Endothelial cell of umbilical vein (primary cell): ENCODE results near the gene ARMS2. TPM values are rescaled to one million over a fixed set of nuclear protein-coding genes. Genes with fewer than 3 reads are reported as not detected.

Source experiments
- BruUV-seq: library from RNA; stranded (reverse); fragments of 400-500 nt; replicated peaks from 2 replicates; lab custom pipeline; 2021; lab: Mats Ljungman, UMichigan
- CTCF ChIA-PET: fragments of 300-600, 350-600 bp; sonication (Branson Sonifier 250); formaldehyde crosslinking; loops from one replicate; lab custom pipeline; 2021; ENCODE audit warnings: antibody characterized with exemption, inconsistent platforms; lab: Charles Lee
- POLR2A ChIA-PET: fragments of 300-600, 350-600 bp; sonication (Branson Sonifier 250); formaldehyde crosslinking; loops from one replicate; lab custom pipeline; 2021; ENCODE audit warnings: antibody characterized with exemption, inconsistent platforms; lab: Charles Lee
- DNase-seq: peaks from one replicate; pipeline ENCODE4 v3.0.0-alpha.2; 2011; ENCODE audit warnings: low read depth, low spot score
- FAIRE-seq: peaks from 2 replicates; lab custom pipeline; 2011; peaks lifted over from hg19 to GRCh38; lab: Jason Lieb, UNC
- H2AFZ ChIP-seq: 2 replicates; pipeline ENCODE4 v1.6.0; 2012; ENCODE audit warnings: low read depth, low read length, control low read depth, inconsistent platforms
- H3K27ac ChIP-seq: 2 replicates; pipeline ENCODE4 v1.5.1; 2011; ENCODE audit warnings: low read depth, mild to moderate bottlenecking, control low read depth, low read length, moderate library complexity; ENCODE audit not compliant: insufficient read depth
- H3K27me3 ChIP-seq, 2 experiments: 2 replicates each; pipeline versions ENCODE4 v1.6.0 to v1.6.1; 2011; ENCODE audit warnings: low read length in 2 of 2, mixed read lengths in 1 of 2; ENCODE audit not compliant: control insufficient read depth in 2 of 2, insufficient read depth in 2 of 2
- H3K36me3 ChIP-seq, 2 experiments: 2 replicates in 1 of 2; 3 replicates in 1 of 2; pipeline ENCODE4 v1.5.1; 2011; ENCODE audit warnings: low read length in 2 of 2, mild to moderate bottlenecking in 1 of 2, moderate library complexity in 1 of 2; ENCODE audit not compliant: control insufficient read depth in 2 of 2, insufficient read depth in 2 of 2; ENCODE audit errors: extremely low read depth in 1 of 2
- H3K4me1 ChIP-seq: 3 replicates; pipeline ENCODE4 v1.5.1; 2011; ENCODE audit warnings: mild to moderate bottlenecking, low read length; ENCODE audit not compliant: control insufficient read depth, insufficient read depth; ENCODE audit errors: extremely low read depth
- H3K4me2 ChIP-seq: 2 replicates; pipeline ENCODE4 v1.6.1; 2011; ENCODE audit warnings: low read length, control low read depth, mixed read lengths; ENCODE audit not compliant: insufficient read depth
- H3K4me3 ChIP-seq, 3 experiments: fragments of 200-600 bp in 1 of 3; sonication (generic), shearing (Covaris generic) in 1 of 3; replicated peaks in 1 of 3; 2 replicates each; pipeline ENCODE4 v1.5.1; 2011 to 2016; ENCODE audit warnings: control low read depth in 3 of 3, low read length in 3 of 3, mild to moderate bottlenecking in 2 of 3, inconsistent platforms in 1 of 3, low read depth in 1 of 3, moderate library complexity in 1 of 3; ENCODE audit not compliant: insufficient read depth in 1 of 3
- H3K79me2 ChIP-seq: 2 replicates; pipeline ENCODE4 v1.6.0; 2012; ENCODE audit warnings: low read length, inconsistent platforms; ENCODE audit not compliant: control insufficient read depth, insufficient read depth
- H3K9ac ChIP-seq: replicated peaks from 2 replicates; pipeline ENCODE3; 2011; ENCODE audit warnings: low read length, control low read depth; ENCODE audit not compliant: insufficient read depth; ENCODE audit errors: extremely low read depth
- H3K9me1 ChIP-seq: replicated peaks from 3 replicates; pipeline ENCODE4 v1.6.0; 2011; ENCODE audit warnings: mild to moderate bottlenecking, low read length; ENCODE audit not compliant: control insufficient read depth, insufficient read depth; ENCODE audit errors: extremely low read depth
- H3K9me3 ChIP-seq: replicated peaks from 2 replicates; pipeline ENCODE4 v1.5.1; 2012; ENCODE audit warnings: low read length, inconsistent platforms; ENCODE audit not compliant: control insufficient read depth, insufficient read depth
- H4K20me1 ChIP-seq: replicated peaks from 2 replicates; pipeline ENCODE3; 2011; ENCODE audit warnings: mild to moderate bottlenecking, low read length; ENCODE audit not compliant: control insufficient read depth, insufficient read depth; ENCODE audit errors: extremely low read depth
- CTCF ChIP-seq, 2 donors: IDR thresholded peaks; 1 replicate in 1 of 2; 2 replicates in 1 of 2; pipeline ENCODE4 v1.5.1; 2011; ENCODE audit warnings: low read length in 2 of 2, mild to moderate bottlenecking in 2 of 2, moderate library complexity in 2 of 2, control low read depth in 1 of 2, inconsistent platforms in 1 of 2, low read depth in 1 of 2; ENCODE audit not compliant: insufficient read depth in 1 of 2; ENCODE audit errors: extremely low read depth in 1 of 2
- EZH2 ChIP-seq: IDR thresholded peaks from 2 replicates; pipeline ENCODE4 v1.6.1; 2012; ENCODE audit warnings: borderline replicate concordance, low read depth, mild to moderate bottlenecking, moderate library complexity, low read length, inconsistent platforms; ENCODE audit not compliant: severe bottlenecking
- FOS ChIP-seq: IDR thresholded peaks from 2 replicates; pipeline ENCODE4 v1.6.1; 2011; ENCODE audit warnings: mild to moderate bottlenecking, low read length, moderate library complexity, borderline replicate concordance; ENCODE audit not compliant: insufficient read depth
- GATA2 ChIP-seq: IDR thresholded peaks from 2 replicates; pipeline ENCODE4 v1.7.0; 2011; ENCODE audit warnings: low read depth, mild to moderate bottlenecking, moderate library complexity, mixed read lengths, low read length; ENCODE audit not compliant: insufficient read length, insufficient read depth
- JUN ChIP-seq: IDR thresholded peaks from 2 replicates; pipeline ENCODE4 v1.6.1; 2011; ENCODE audit warnings: borderline replicate concordance, low read depth; ENCODE audit not compliant: insufficient read length, insufficient read depth
- MAX ChIP-seq: IDR thresholded peaks from 2 replicates; pipeline ENCODE4 v1.6.1; 2011; ENCODE audit not compliant: insufficient read depth, insufficient read length
- MYC ChIP-seq: IDR thresholded peaks from one replicate; pipeline ENCODE4 v1.6.1; 2011; ENCODE audit warnings: mild to moderate bottlenecking, low read depth, low read length
- POLR2A ChIP-seq: IDR thresholded peaks from 2 replicates; pipeline ENCODE4 v1.6.1; 2012; ENCODE audit warnings: low read depth, mild to moderate bottlenecking, control low read depth, low read length
- POLR2AphosphoS5 ChIP-seq: IDR thresholded peaks from 2 replicates; pipeline ENCODE4 v1.6.1; 2012; ENCODE audit warnings: low read depth, mild to moderate bottlenecking, control low read depth, low read length, moderate library complexity; ENCODE audit not compliant: insufficient read depth
- dilution Hi-C: fragments of 300-500 bp; cut with MboI; formaldehyde crosslinking; loops from one replicate; pipeline ENCODE4 v1.15.0; 2019; ENCODE audit warnings: low sequenced_read_pairs; ENCODE audit not compliant: extremely low pct_ligation_motif_present
- intact Hi-C: fragments of 100-400 bp; cut with micrococcal nuclease; formaldehyde crosslinking; loops from one replicate; pipeline ENCODE4 v1.10.0; 2022
- polyA plus RNA-seq, 4 experiments: library from polyadenylated mRNA; depleted of rRNA in 3 of 4; stranded (reverse) in 3 of 4; unstranded in 1 of 4; fragments of >200 nt; gene quantifications; 2 replicates each; pipeline versions ENCODE4 v1.2.1 to v1.2.3, GENCODE V29; 2011 to 2012; ENCODE audit warnings: missing spikeins in 1 of 4
- total RNA-seq: library from RNA; stranded (reverse); gene quantifications from 2 replicates; pipeline ENCODE4 v1.2.3, GENCODE V29; 2021

Gene ARMS2
- total and polyA plus RNA-seq, 2 donors (not counting 3 experiments of a cell fraction or from before 2014, with no cell fraction given), result not detected

GRCh38 chr10:122445469-122445868 lies 9.0 kb upstream of the ARMS2 start:
- POLR2A ChIA-PET, result no interaction called here
- Histone ChIP-seq H3K4me3 (no peak overlapping the region), H2AFZ (no peak overlapping the region), H3K9me1 (no peaks in the 10 kb centered on the region), H3K9me3 (no peaks in the 10 kb centered on the region), H3K36me3 (no peaks in the 10 kb centered on the region), H3K27ac (no peak overlapping the region), H4K20me1 (no peaks in the 10 kb centered on the region), H3K27me3 (no peaks in the 10 kb centered on the region), H3K9ac (no peak overlapping the region), H3K79me2 (no peaks in the 10 kb centered on the region), H3K4me2 (no peak overlapping the region), H3K4me1 (peaks cover 17% of the 10 kb centered on the region)
- DNase-seq, result no peak
- TF ChIP-seq EZH2 (no peak), GATA2 (no peak), POLR2AphosphoS5 (no peak), FOS (no peak), MAX (no peak), JUN (no peak), POLR2A (no peak), MYC (no peak), CTCF (IDR thresholded peaks at IDR 0.05; ENCODE audit: extremely low read depth in 1 of 2, insufficient read depth in 1 of 2, low read depth in 1 of 2, low read length in 2 of 2) (no peak)
- CTCF ChIA-PET, result interaction anchor here (1.0 to 2.6 kb wide), 3 partner anchors 11 to 146 kb away, joined by 3 to 9 read pairs (median 3); no protein-coding TSS in a partner anchor
- BruUV-seq, result no TSS peak
- intact Hi-C loops, result no loop called here
- dilution Hi-C loops, result loop anchor here (25.0 kb wide), 1 partner anchor 158 kb away; no protein-coding TSS in a partner anchor
- FAIRE-seq, result no peak
